ENCODE results near the gene ALK.

The ALK gene

DNA sequence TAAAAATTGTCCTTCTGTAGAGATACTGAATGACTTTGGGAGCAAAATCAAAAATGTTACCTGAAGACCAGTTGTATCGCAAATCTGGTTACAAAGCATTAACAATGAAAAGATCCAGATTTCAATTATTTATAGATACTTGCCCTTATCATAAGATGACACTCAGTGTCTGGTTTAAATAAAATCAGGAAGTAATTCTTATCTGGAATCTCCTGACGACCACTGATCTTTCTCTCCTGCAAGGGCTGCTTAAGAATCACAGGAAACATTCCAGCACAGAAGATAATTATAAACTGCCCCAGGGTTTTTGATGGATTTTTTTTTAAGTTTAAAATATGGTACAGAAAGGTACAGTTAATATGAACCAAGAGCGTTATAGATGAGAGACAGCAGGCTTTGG is 205.7 kb downstream of the ALK start:
- DNase-seq (ENCODE audit: low spot score): no peak

DNA sequence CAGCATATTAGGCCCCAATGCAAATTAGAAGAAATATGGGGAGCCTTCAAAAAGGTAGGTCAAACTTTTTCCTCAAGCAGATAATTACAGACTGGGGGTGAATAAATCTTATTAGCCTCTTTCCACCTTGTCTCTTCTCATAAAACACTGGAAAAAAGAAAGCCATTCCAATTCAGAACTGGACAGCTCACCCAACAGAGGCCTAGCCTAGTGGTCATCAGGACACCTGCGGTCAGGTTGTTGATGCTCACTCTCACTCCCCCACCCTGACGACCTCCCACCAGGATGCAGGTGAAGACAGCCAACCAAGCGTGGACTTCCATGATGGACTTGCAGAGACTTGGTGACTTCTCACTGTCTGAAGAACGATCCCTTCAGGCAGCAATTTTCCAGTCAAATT is 207.1 kb downstream of the ALK start:
- DNase-seq (ENCODE audit: low spot score): no peak

DNA sequence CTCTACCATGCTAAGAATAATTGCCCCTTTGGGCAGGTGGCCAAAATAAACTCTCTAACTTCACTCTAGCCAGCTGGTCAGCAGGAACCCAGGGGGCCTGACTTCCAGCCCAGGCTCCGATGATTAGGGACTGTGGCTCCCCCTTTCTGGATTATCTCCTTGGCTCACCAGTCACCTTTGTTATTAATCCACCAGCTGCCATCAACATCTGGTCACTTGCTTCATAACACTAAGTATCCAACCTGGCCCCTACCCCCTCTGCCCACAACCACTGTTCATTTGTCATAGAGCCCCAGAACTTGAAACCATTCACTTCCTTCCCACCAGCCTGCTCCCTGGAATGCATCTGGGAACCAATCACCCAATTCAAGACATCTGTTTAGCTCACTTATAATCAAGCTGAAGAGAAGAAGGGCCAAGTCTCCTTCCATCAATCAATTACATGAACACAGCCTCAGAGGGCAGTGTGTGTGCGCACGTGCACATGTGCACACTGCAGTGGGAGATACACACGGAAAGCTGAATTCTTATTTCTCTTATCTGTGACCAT is 215.1 kb downstream of the ALK start:
- no peak for DNase-seq (ENCODE audit: low spot score)

DNA sequence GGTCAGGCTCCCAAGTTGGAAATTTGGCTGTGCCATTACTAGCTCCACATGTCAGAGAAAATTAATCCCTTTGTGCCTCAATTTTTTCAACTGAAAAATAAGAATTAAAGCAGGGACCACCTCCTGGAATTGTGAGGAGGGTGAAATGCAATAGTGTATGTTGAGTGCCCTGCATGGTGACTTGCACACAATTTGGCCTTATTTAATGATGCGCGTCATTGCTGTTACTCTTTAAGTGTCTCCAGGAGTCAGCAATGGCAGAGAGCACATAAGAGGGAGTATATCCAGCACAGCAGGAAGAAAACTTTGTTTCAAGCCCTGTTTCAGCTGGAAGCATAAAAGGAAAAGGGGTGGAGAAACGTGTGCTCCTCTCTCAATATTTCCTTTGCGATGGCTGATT is 215.8 kb downstream of the ALK start:
- DNase-seq (ENCODE audit: low spot score): no peak

DNA sequence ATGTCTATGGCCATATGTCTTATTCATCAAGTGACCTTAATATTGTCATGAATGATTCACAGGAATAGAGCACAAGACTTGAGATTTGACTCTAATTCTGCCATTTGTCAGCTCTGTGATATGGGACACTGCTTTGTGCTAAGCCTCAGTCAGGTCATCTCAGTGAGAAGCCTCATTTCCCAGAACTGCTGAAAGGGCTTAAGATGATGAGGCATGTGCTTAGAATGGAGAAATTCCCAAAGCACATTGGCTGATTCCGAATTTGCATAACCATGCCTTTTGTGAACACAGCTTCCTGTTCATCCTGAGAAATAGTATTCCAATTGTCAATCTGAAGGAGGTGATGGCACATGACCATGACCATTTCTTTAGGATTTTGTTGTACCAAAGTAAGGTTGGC is 218.1 kb downstream of the ALK start:
- no peak for DNase-seq (ENCODE audit: low spot score)

DNA sequence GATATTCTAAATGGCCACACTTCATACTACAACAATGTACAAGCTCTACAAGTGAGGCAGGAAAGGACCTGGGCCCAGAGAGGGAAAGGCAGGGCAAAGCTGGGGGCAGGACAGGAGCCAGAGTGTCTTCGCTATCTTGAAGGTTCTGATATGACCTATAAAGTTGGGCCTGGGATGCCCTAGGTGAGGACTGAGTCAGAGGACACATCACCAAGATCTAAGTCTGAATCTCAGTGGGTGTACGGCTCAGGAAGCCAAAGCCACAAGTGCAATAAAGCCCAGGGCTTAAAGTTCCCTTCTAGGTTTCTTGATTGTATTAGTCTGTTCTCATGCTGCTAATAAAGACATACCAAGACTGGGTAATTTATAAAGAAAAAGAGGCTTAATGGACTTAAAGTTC is 219.1 kb downstream of the ALK start:
- DNase-seq (ENCODE audit: low spot score): no peak

DNA sequence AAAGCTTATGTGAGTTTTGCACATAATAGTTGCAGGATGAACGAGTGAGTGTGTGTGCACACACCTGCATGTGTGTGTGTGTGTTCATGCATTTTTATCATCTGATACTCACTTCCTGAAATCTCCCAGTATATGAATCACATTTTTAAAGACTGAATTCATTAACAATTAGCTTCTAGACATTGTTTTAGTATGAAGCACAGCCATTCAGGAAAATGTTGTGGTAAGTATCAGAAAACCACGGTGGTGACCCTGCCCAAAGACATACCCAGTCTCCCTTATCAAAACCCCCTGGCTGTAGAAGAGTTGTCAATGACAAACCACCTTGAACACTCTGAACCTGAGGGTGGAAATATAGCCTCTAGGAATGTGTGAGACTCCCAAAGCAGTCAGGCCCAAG is 220.8 kb downstream of the ALK start:
- DNase-seq (ENCODE audit: low spot score): no peak

DNA sequence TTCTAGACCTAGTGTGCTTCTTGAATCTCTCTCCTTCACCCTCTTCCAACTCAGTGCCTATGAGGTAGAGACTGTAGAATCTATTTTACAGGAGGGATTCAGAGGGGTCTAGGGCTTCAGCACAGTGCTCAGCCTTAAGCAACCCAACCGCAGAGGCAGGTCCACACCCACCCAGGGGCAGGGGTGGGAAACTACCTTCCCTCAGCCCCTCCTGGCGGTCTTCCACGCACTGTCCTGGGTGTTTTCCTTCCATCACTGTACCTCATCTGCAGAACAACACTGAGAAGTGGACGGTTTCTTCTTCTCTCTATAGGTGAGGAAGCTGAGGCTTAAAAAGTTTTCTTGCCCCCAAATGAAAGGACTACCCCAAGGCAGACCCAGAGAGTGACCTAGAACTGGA is 222.3 kb downstream of the ALK start:
- no peak for DNase-seq (ENCODE audit: low spot score)

DNA sequence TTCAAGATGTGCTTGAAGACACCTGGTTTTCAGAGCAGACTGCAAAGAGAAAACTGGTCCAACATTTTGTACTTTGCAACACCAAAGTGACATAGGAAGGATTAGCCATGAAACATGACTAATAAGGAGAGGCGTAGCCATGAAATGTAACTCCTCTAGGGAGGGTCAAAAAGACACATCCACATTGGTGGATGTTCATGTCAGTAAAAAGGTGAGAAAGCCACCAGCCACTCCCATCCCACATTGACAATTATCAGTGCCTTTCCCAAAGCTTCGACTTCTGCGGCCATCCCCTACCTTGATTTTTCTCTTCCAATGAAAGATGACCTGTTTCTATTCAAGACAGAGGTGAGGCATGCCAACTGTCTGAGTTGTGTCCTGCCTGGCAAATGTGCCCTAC is 223.2 kb downstream of the ALK start:
- DNase-seq (ENCODE audit: low spot score): no peak

DNA sequence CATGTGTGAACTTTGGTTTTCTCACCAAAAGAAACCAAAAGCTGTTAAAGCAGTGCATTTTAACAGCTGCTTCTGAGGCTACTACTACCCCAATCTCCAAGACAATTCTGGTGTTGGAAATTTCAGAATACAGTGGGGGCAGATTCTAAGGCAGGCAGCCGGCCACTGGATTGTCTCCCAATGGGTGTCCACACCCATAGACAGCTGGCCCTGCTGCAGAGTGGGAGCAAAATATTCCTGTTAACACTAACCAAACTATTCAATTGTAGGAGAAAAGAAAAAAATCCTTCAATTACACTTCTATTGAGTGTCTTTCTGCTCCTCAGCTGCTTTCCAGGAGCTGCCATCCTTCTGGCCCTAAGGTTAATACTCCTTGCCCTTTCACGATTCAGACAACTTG is 223.7 kb downstream of the ALK start:
- no peak for DNase-seq (ENCODE audit: low spot score)

DNA sequence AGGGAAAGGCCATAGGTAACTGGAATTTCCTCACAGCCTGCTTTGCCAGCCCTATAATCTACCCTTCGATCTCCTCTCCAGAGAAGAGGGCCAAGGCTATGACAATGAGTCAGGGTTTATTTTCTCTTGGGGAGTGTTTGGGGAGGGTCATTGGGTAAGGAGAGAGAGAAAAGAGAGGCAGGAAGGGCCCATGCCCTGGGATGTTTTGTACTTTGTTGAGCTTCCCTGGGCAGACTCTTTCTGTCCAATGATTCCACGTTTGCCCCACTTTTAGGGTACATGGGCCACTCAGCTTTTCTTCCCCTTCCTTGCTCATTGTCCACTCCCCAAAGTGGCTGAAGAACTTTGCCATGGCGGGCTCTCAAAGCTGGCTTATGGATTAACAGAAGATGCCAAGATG is 224.2 kb downstream of the ALK start:
- no peak for DNase-seq (ENCODE audit: low spot score)

DNA sequence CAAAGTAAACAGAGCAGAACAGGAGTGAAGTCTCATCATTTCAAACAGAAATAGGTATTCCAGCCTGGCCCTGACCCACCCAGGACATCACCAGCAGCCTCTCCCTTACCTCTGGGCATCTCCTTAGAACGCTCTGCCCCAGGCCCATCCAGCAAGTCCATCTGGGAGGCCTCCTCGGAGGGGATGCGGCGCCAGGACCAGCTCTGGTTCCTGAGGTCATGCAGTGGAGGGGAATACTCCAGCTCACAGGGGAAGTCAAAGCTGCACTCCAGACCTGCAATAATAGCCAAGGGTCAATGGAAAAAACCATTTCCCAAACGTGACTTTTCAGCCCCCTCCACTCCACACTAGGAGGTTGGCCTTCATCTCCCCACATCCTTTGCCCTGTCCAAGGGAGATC is 226.6 kb downstream of the ALK start:
- DNase-seq (ENCODE audit: low spot score): no peak

DNA sequence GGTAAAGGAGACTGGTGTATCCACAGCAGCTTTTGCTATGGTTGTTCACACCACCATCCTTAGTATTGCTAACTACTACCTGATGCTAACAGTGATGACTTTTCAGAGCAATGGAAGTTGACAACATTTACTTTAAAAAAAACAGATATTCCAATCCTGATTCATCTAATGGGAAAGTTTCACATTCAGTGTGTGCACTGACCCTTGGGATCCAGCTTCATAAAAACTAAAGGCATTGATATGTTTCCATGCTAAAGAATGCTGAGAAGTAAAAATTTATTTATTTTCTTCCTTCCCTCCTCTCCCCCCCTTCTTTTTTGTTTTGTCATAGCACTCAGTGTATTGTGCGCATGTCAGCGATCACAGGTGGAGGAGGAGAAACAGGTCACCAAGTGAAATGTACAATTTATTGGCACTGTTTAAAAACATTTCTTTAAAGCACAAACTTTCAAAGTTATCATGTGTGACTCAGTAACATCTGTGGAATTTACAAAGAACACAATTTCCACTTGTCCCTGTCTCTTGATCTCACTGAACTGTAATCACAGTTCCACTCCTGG is 229.9 kb downstream of the ALK start:
- DNase-seq (ENCODE audit: low spot score): no peak

DNA sequence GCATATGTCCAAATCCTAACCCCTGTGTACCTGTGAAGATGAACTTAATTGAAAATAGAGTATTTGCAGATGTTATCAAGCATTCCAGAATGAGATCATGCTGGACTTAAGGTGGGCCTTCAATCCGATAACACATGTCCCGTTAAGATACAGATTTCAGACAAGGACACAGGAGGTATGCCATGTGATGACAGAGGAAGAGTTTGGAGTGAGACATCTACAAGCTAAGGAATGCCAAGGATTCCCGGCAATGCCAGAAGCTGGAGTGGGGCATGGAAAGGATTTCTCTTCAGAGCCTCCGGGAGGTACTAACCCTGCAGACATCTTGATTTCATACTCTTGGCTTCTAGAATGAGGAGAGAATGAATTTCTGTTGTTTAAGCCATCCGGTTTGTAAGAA is 231.7 kb downstream of the ALK start:
- no peak for DNase-seq (ENCODE audit: low spot score)

DNA sequence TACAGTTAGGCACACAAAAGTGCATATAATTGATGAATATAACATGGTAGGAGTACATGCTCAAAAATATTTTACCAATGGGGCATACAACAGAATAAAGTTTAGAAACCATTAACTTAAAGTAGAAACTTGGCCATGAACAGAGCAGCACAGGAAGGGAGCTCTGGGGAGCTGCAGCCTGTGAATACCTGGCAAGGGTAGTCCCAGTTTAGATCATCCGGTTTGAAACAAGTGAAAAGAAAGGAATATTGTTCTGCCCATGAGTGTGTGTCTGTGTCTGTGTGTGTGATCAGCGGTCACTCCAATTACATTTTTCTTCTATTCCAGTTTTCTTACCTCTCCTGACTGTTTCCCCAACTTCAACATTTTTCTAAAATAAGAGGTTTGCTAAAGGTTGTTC is 233.0 kb downstream of the ALK start:
- no peak for DNase-seq (ENCODE audit: low spot score)

DNA sequence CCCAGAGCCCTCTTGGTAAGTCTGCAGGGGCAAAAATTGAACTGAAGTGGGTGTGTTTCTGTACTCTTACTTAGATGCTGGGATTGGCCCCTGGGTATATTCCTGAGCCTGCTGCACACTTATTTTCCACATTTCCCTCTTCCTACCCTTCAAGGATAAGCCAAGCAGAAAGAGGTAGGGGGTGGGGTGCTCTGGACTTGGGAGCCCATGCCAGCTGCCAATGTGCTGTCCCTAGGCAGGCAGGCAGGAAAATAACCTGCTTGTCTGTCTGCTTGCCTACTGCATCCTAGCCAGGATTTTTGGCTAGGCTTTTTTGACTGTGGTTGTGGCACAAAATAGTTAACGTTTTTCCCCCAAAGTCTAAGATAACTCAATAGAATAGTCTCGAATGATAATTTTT is 234.3 kb downstream of the ALK start:
- DNase-seq (ENCODE audit: low spot score): peak; percentile 6

DNA sequence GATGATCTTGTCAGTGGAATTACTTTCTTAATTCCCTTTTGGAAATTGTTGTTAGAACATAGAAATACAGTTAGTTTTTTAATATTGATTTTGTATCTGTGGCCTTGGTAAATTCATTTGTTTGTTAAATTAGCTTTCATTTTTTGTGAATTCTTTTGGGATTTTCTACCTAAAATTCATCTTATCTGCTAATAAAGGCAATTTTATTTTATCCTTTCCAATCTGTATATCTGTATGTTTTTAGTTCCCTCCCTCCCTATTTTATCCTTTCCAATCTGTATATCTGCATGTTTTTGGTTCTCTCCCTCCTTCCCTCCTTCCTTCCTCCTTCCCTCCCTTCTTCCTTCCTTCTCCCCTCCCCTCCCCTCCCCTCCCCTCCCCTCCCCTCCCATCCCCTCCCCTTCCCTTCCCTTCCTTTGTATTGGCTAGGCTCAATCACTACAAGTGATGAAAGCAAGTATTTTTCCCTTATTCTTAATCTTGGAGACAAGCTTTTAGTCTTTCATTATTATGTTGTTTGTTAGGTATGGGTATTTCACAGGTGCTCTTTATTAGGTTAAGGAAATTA is 244.4 kb downstream of the ALK start:
- DNase-seq (ENCODE audit: low spot score): no peak

DNA sequence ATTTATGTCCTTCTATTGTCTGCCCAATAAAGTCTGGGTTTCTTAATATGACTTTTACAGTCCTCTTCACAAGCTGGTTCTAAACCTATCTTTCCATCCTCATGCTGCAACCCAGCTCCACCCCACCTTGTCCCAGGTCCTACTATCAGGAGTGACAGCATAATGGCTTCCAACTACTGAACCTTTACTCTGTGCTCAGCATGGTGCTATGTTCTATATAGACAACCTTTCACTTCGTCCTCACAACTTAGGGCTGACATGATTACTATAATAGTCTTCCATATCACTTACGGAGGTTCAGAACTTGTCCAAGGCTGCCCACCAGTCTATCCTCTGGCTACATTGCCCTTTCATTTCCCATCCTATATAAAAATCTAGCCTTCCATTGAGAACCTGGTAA is 256.8 kb downstream of the ALK start:
- no peak for DNase-seq (ENCODE audit: low spot score)

DNA sequence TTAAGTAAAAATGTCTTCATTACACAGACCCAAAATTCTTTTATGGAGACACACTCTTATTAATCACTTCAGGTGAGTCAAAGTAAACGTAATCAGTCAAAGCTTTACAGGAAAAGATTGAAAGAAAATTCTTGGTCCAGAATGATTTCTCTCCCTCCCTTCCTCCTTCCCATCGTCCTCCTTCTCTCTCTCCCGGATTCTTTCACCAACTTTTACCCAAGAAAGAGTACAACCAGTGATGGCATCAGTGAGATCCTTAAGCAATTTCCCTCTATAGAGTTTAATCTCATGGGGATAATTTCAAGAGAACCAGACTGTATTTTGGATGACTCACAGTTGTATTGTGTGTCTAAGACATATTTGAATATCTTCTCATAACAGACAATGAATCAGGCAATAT is 258.1 kb downstream of the ALK start:
- DNase-seq (ENCODE audit: low spot score): no peak

DNA sequence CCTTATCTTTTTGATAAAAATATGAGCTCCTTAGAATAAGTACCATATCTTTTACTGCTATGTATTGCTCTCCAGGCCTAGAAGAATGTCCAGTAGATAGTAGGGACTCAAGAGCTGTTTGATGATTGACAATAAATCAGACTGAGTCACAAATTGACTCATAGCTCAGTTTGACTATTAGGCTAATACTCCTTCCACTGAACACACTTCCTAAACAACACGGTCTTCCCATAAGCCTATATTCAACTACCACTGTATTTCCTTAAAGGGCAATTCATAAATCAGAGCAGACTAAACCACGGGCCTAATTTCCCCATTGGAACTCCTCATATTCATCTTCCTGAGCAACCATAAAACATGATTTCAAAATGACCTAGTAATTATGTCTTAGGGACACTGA is 258.5 kb downstream of the ALK start:
- no peak for DNase-seq (ENCODE audit: low spot score)

DNA sequence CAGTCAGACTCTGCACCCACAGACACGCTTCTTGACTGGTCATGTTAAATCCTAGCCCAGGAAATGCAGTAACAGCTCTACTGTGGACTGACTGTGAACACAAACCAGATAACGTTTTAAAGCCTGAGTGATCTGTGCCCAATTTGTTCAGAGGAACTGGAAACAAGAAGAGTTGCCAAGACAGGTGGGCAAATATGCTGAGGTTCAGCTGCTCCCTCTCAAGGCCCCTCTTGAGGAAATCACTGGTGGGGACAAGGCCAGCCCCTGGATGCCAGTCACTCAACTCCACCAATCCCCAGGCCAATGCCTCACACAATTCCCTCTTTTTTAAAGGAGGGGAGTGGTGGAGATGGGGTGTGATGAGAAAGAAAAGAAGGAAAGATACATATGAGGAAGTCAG is 261.2 kb downstream of the ALK start:
- DNase-seq (ENCODE audit: low spot score): no peak

DNA sequence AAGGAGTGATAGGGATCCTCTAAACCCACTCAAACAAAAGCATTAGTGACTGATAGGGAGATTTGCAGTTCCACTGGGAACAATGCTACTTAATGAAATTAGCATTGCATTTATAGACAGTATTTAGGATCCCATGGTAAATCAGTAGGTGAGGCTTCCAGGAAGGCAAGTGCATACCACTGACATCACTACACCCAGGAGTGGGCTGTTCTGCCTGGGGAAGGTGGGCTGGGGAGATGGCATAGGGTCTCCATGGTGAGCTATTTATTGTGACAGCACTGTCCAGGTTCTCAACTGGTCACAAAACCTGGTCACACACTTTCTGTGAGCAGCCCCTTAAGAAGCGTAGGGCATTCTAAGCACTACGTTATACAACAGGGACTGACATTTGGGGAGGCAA is 262.2 kb downstream of the ALK start:
- DNase-seq (ENCODE audit: low spot score): no peak

DNA sequence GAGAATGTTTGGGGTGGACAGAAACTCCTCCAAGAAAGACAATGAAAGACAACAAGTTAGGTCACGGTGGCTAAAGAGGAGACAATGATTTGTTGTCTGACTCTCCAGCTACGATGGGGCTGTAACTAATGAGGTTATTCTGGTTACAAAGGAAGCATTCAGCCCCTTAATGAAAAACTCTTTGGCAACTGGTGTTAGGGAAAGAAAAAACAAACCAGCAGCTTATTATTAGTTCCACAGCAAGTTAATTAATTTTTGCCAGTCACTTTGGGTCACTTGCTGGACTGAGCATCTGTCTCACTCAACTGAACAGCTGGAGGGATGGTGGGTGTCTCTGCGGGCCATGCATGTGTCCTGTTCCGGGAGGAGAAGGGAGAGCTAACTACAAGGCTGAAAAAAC is 263.7 kb downstream of the ALK start:
- peak; percentile 63 for DNase-seq (ENCODE audit: low spot score)

DNA sequence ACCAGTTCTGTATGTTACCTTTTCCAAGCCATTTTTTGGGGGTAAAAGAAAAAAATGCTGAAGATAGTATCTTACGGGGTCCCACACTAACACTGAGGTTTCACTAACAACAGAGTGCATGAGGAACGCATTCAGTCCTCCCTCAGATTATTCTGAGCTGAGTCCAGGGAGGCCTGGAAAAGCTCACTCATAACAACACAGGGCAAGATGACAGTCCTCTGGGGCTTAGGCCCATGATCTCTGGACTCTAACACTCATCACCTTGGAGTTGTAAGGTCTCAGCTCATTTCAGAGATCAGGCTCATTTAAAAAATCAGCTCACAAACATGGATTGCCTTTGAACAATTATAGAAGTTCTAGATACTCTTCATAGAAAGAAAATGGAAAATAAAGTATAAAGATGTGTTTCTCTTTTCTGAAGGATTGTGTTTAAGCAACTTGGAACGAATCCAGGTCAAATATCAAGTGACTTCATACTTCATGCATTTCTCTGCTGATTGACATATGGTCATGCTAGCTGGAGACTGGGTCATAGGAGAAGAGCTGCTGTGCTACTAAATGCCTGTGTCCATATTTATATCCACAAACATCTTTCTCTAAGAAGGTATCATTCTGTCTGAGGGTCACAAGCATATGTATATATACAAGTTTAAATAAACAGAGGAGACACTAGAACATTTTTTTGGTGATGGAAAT is 265.8 kb downstream of the ALK start:
- no peak for DNase-seq (ENCODE audit: low spot score)

Data from Ammon's horn (tissue), 1 donor.